Keratinocyte (primary cell): ENCODE measurements around the gene PARP3. TPM values are rescaled to one million over a fixed set of nuclear protein-coding genes. Genes with fewer than 3 reads are reported as not detected.
A peak's percentile ranks its signal among the peaks of the same experiment; 100 is the strongest.

ENCODE experiments used
- DNase-seq: peaks from one replicate; pipeline ENCODE4 v3.0.0-alpha.2; 2011; ENCODE audit warnings: low read depth, missing footprints, low spot score
- FAIRE-seq: peaks from 2 replicates; lab custom pipeline; 2011; peaks lifted over from hg19 to GRCh38; lab: Jason Lieb, UNC
- H2AFZ ChIP-seq: 2 replicates; pipeline ENCODE4 v1.6.0; 2012; ENCODE audit warnings: low read length, control low read depth, inconsistent platforms; ENCODE audit not compliant: control insufficient read depth
- H3K27ac ChIP-seq: 2 replicates; pipeline ENCODE4 v1.5.1; 2011; ENCODE audit warnings: low read length; ENCODE audit not compliant: control insufficient read depth, insufficient read depth
- H3K27me3 ChIP-seq: 3 replicates; pipeline ENCODE4 v1.6.0; 2011; ENCODE audit warnings: low read length; ENCODE audit not compliant: control insufficient read depth, insufficient read depth; ENCODE audit errors: extremely low read depth
- H3K36me3 ChIP-seq, 2 experiments: 2 replicates in 1 of 2; 3 replicates in 1 of 2; pipeline ENCODE4 v1.5.1; 2011; ENCODE audit warnings: low read length in 2 of 2, mild to moderate bottlenecking in 1 of 2; ENCODE audit not compliant: control insufficient read depth in 2 of 2, insufficient read depth in 2 of 2; ENCODE audit errors: extremely low read depth in 1 of 2
- H3K4me1 ChIP-seq: 3 replicates; pipeline ENCODE4 v1.5.1; 2011; ENCODE audit warnings: low read length; ENCODE audit not compliant: control insufficient read depth, insufficient read depth; ENCODE audit errors: extremely low read depth
- H3K4me2 ChIP-seq: 3 replicates; pipeline ENCODE4 v1.6.0; 2011; ENCODE audit warnings: low read depth, low read length; ENCODE audit not compliant: control insufficient read depth, insufficient read depth; ENCODE audit errors: extremely low read depth
- H3K4me3 ChIP-seq, 3 experiments: fragments of 200-600 bp in 1 of 3; sonication (generic) in 1 of 3; 2 replicates in 2 of 3; 3 replicates in 1 of 3; pipeline ENCODE4 v1.5.1; 2011 to 2016; ENCODE audit warnings: low read length in 3 of 3, mild to moderate bottlenecking in 3 of 3, control low read depth in 2 of 3, inconsistent platforms in 1 of 3, low read depth in 1 of 3, mixed read lengths in 1 of 3, mixed run types in 1 of 3, moderate library complexity in 1 of 3; ENCODE audit not compliant: control insufficient read depth in 2 of 3, insufficient read depth in 2 of 3; ENCODE audit errors: extremely low read depth in 1 of 3
- H3K79me2 ChIP-seq: 2 replicates; pipeline ENCODE4 v1.6.0; 2012; ENCODE audit warnings: low read length; ENCODE audit not compliant: control insufficient read depth, insufficient read depth
- H3K9ac ChIP-seq: 3 replicates; pipeline ENCODE4 v1.6.0; 2011; ENCODE audit warnings: low read length; ENCODE audit not compliant: control insufficient read depth, insufficient read depth; ENCODE audit errors: extremely low read depth
- H3K9me1 ChIP-seq: 3 replicates; pipeline ENCODE4 v1.6.0; 2011; ENCODE audit warnings: low read length; ENCODE audit not compliant: control insufficient read depth, insufficient read depth; ENCODE audit errors: extremely low read depth
- H3K9me3 ChIP-seq: 2 replicates; pipeline ENCODE4 v1.5.1; 2012; ENCODE audit warnings: low read depth, low read length; ENCODE audit not compliant: control insufficient read depth
- H4K20me1 ChIP-seq: 3 replicates; pipeline ENCODE4 v1.6.0; 2011; ENCODE audit warnings: low read length; ENCODE audit not compliant: control insufficient read depth, insufficient read depth; ENCODE audit errors: extremely low read depth
- EZH2 ChIP-seq: IDR thresholded peaks from one replicate; pipeline ENCODE4 v1.6.1; 2012; ENCODE audit warnings: inconsistent platforms, mild to moderate bottlenecking, low read length, moderate library complexity
- dilution Hi-C: fragments of 300-500 bp; cut with MboI; formaldehyde crosslinking; loops from one replicate; pipeline ENCODE4 v1.7.0; 2020; ENCODE audit warnings: low sequenced_read_pairs; ENCODE audit not compliant: extremely low pct_ligation_motif_present
- polyA plus RNA-seq, 5 experiments: library from polyadenylated mRNA; depleted of rRNA in 3 of 5; stranded (reverse) in 3 of 5; stranded (forward) in 1 of 5; unstranded in 1 of 5; fragments of >200 nt; gene quantifications; 1 replicate in 1 of 5; 2 replicates in 3 of 5; 3 replicates in 1 of 5; pipeline versions ENCODE4 v1.2.1 to v1.2.3, GENCODE V29; 2011 to 2012; ENCODE audit warnings: missing spikeins in 2 of 5, low read depth in 1 of 5, low replicate concordance in 1 of 5
- TF ChIP-seq, protein P1 (sequence below), 3 experiments: IDR thresholded peaks in 1 of 3; conservative IDR thresholded peaks in 1 of 3; optimal IDR thresholded peaks in 1 of 3; 2 replicates in 2 of 3; 3 replicates in 1 of 3; pipeline versions ENCODE3 to v1.5.1; 2011; ENCODE audit warnings: low read length in 3 of 3, mild to moderate bottlenecking in 3 of 3, moderate library complexity in 2 of 3, control low read depth in 1 of 3, inconsistent platforms in 1 of 3; ENCODE audit not compliant: insufficient read depth in 2 of 3; ENCODE audit errors: extremely low read depth in 1 of 3

The PARP3 gene
- polyA plus RNA-seq, 1 donor (not counting 4 experiments of a cell fraction or from before 2014, with no cell fraction given), result 6.4 TPM

DNA sequence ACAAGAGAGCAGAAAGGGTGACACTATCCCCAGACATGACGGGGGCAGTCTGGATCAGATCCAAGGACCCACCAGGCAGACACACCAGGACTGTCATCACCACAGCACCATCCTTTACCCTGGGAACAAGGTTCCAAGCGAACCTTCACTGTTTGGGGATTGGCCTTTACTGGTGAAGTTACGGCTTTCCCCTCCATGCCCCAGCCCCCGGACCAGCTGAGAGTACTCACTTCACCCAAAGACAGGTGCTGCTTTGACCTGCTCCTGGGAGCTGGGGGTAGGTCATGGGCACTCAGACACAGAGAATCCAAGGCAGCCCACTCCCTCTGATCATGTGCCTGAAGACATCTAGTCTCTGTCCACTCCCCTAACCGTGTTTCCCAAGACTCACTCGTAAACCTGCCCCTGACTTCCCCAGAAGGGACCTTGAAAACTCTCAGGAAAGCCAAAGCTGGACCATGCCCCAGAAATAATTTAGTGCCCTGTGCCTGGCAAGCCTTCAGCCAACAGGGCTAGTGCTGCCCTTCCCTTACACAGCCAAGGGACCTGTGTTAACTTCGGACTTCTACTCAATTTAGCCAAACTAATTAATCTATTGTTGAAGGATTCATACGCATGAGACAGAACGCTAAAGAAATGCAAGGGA, 3.3 kb upstream of the PARP3 start:
- Histone ChIP-seq H3K27ac (no peak overlapping the region), H3K4me3 (no peak overlapping the region), H3K9me3 (no peaks in the 10 kb centered on the region), H3K9ac (no peak overlapping the region), H3K27me3 (no peaks in the 10 kb centered on the region), H2AFZ (no peak overlapping the region), H3K36me3 (peaks cover 32 to 36% of the 10 kb centered on the region in 2 experiments), H3K9me1 (peaks cover 2% of the 10 kb centered on the region), H3K79me2 (peaks cover 30% of the 10 kb centered on the region), H3K4me1 (peaks cover 22% of the 10 kb centered on the region), H4K20me1 (peaks cover 2% of the 10 kb centered on the region), H3K4me2 (no peak overlapping the region)
- dilution Hi-C loops, result no loop called here
- no peak for TF ChIP-seq EZH2
- TF ChIP-seq, protein P1, sequence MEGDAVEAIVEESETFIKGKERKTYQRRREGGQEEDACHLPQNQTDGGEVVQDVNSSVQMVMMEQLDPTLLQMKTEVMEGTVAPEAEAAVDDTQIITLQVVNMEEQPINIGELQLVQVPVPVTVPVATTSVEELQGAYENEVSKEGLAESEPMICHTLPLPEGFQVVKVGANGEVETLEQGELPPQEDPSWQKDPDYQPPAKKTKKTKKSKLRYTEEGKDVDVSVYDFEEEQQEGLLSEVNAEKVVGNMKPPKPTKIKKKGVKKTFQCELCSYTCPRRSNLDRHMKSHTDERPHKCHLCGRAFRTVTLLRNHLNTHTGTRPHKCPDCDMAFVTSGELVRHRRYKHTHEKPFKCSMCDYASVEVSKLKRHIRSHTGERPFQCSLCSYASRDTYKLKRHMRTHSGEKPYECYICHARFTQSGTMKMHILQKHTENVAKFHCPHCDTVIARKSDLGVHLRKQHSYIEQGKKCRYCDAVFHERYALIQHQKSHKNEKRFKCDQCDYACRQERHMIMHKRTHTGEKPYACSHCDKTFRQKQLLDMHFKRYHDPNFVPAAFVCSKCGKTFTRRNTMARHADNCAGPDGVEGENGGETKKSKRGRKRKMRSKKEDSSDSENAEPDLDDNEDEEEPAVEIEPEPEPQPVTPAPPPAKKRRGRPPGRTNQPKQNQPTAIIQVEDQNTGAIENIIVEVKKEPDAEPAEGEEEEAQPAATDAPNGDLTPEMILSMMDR (optimal IDR thresholded peaks at IDR 0.05 in 1 of 3, IDR thresholded peaks at IDR 0.05 in 1 of 3, conservative IDR thresholded peaks at IDR 0.05 in 1 of 3; ENCODE audit: extremely low read depth in 1 of 3, insufficient read depth in 2 of 3, low read length in 3 of 3), result no peak
- FAIRE-seq (no peak), DNase-seq (no peak)

DNA sequence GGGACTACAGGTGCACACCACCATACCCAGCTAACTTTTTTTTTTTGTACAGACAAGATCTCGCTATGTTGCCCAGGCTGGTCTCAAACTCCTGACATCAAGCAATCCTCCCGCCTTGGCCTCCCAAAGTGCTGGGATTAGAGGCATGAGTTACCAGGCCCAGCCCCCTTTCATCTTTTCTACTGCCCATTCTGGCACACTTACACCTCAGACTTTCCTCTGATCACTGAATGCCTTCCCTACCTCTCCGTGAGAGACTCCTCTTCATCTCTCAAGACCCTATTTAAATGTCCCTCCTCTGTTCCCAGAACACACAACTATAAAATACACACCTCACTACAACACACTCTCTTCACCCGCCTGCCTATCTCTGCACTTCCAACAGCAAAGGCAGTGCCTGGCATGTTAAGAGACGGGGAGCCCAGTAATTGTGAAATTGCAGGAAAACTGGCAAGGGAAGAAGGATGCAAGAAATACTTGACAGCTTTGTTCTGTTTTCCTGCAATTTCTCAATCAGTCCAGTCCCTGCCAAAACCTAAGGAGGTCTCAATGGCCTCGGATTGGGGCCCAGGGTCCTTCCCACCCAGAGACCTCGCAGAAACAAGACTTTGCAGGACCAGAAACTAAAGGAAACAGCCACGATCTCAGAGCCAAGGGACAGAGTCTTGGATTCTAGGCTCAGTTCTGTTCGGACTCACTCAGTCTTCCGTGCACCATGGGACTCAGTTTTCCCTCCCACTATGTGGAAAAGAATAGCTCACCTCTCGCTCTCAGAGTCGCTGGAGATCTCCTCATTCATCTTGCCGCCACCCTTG, 1.3 kb upstream of the PARP3 start:
- peak overlapping the region; percentile 91 to 97 (median 94) for H3K4me3 ChIP-seq
- peaks cover 2% of the 10 kb centered on the region for H3K9me1 ChIP-seq
- FAIRE-seq (peak; percentile 67), DNase-seq (no peak)
- TF ChIP-seq, protein P1 (optimal IDR thresholded peaks at IDR 0.05 in 1 of 3, IDR thresholded peaks at IDR 0.05 in 1 of 3, conservative IDR thresholded peaks at IDR 0.05 in 1 of 3; ENCODE audit: extremely low read depth in 1 of 3, insufficient read depth in 2 of 3, low read length in 3 of 3), result no peak
- TF ChIP-seq EZH2, result no peak
- H3K4me2 ChIP-seq, result peak overlapping the region; percentile 97
- H3K79me2 ChIP-seq, result peaks cover 30% of the 10 kb centered on the region
- H3K9me3 ChIP-seq, result no peaks in the 10 kb centered on the region
- no peak overlapping the region for H2AFZ ChIP-seq
- H3K27me3 ChIP-seq, result no peaks in the 10 kb centered on the region
- H4K20me1 ChIP-seq, result peaks cover 2% of the 10 kb centered on the region
- peaks cover 21 to 26% of the 10 kb centered on the region in 2 experiments for H3K36me3 ChIP-seq
- H3K9ac ChIP-seq, result peak overlapping the region; percentile 88
- dilution Hi-C loops, result no loop called here
- peak overlapping the region; percentile 66 for H3K27ac ChIP-seq
- peaks cover 22% of the 10 kb centered on the region for H3K4me1 ChIP-seq
